Measurements from ENCODE around the gene GALK1. TPM values are rescaled to one million over a fixed set of nuclear protein-coding genes. Genes with fewer than 3 reads are reported as not detected.

GALK1 gene
- total RNA-seq, 2 donors from 2014 or later, result 54.7 to 74.8 TPM

- Mint-ChIP-seq H3K9me3 (no peaks in the 10 kb centered on the region), H3K36me3 (no peaks in the 10 kb centered on the region), H3K27ac (peak overlapping the region in 1 of 2 donors; percentile 61)
- DNase-seq (ENCODE audit: low spot score in 2 of 2) (no peak), ATAC-seq (no peak)
Measured at GRCh38 chr17:75743625-75744206, 21.3 kb downstream of the GALK1 start.

GRCh38 chr17:75742337-75742736 lies 22.7 kb downstream of the GALK1 start:
- ATAC-seq, result no peak
- no peaks in the 10 kb centered on the region for H3K9me3 Mint-ChIP-seq
- H3K36me3 Mint-ChIP-seq, result no peaks in the 10 kb centered on the region
- DNase-seq (ENCODE audit: low spot score in 2 of 2), result no peak
- H3K27ac Mint-ChIP-seq, result no peak overlapping the region

- Mint-ChIP-seq H3K27ac (no peak overlapping the region), H3K9me3 (no peaks in the 10 kb centered on the region), H3K36me3 (no peaks in the 10 kb centered on the region)
- ATAC-seq (no peak), DNase-seq (ENCODE audit: low spot score in 2 of 2) (no peak)
Measured at GRCh38 chr17:75740631-75741077, 24.3 kb downstream of the GALK1 start.

- ATAC-seq (no peak), DNase-seq (ENCODE audit: low spot score in 2 of 2) (no peak)
- no peak overlapping the region for H3K27ac Mint-ChIP-seq
- H3K36me3 Mint-ChIP-seq, result no peaks in the 10 kb centered on the region
- no peaks in the 10 kb centered on the region for H3K9me3 Mint-ChIP-seq
Measured at GRCh38 chr17:75740215-75740614, 24.8 kb downstream of the GALK1 start.

- DNase-seq (ENCODE audit: low spot score in 2 of 2) (no peak), ATAC-seq (no peak)
- H3K9me3 Mint-ChIP-seq, result no peaks in the 10 kb centered on the region
- no peak overlapping the region for H3K27ac Mint-ChIP-seq
- no peaks in the 10 kb centered on the region for H3K36me3 Mint-ChIP-seq
Measured at GRCh38 chr17:75739801-75740200, 25.2 kb downstream of the GALK1 start.

- Mint-ChIP-seq H3K36me3 (no peaks in the 10 kb centered on the region), H3K9me3 (no peaks in the 10 kb centered on the region), H3K27ac (no peak overlapping the region)
- no peak for DNase-seq (ENCODE audit: low spot score in 2 of 2)
- no peak for ATAC-seq
Measured at GRCh38 chr17:75739174-75739573, 25.8 kb downstream of the GALK1 start.

GRCh38 chr17:75738218-75738802 lies 26.7 kb downstream of the GALK1 start:
- H3K27ac Mint-ChIP-seq, result peak overlapping the region in 1 of 2 donors; percentile 80
- H3K9me3 Mint-ChIP-seq, result no peaks in the 10 kb centered on the region
- H3K36me3 Mint-ChIP-seq, result no peaks in the 10 kb centered on the region
- DNase-seq (ENCODE audit: low spot score in 2 of 2) (no peak), ATAC-seq (peak; percentile 77 to 79)

GRCh38 chr17:75737133-75737962 lies 27.6 kb downstream of the GALK1 start:
- DNase-seq (ENCODE audit: low spot score in 2 of 2) (no peak), ATAC-seq (no peak)
- H3K36me3 Mint-ChIP-seq, result no peaks in the 10 kb centered on the region
- H3K27ac Mint-ChIP-seq, result no peak overlapping the region
- H3K9me3 Mint-ChIP-seq, result no peaks in the 10 kb centered on the region

- Mint-ChIP-seq H3K9me3 (no peaks in the 10 kb centered on the region), H3K27ac (no peak overlapping the region), H3K36me3 (no peaks in the 10 kb centered on the region)
- ATAC-seq, result no peak
- DNase-seq (ENCODE audit: low spot score in 2 of 2), result no peak
Measured at GRCh38 chr17:75736173-75736835, 28.7 kb downstream of the GALK1 start.

- ATAC-seq (no peak), DNase-seq (ENCODE audit: low spot score in 2 of 2) (no peak)
- Mint-ChIP-seq H3K36me3 (no peaks in the 10 kb centered on the region), H3K9me3 (no peaks in the 10 kb centered on the region), H3K27ac (peak overlapping the region in 1 of 2 donors; percentile 13)
Measured at GRCh38 chr17:75734674-75735294, 30.2 kb downstream of the GALK1 start.

- ATAC-seq (no peak), DNase-seq (ENCODE audit: low spot score in 2 of 2) (no peak)
- Mint-ChIP-seq H3K36me3 (no peaks in the 10 kb centered on the region), H3K27ac (no peak overlapping the region), H3K9me3 (no peaks in the 10 kb centered on the region)
Measured at GRCh38 chr17:75733471-75733870, 31.5 kb downstream of the GALK1 start.

GRCh38 chr17:75731716-75732498 lies 33.1 kb downstream of the GALK1 start:
- DNase-seq (ENCODE audit: low spot score in 2 of 2) (no peak), ATAC-seq (no peak)
- Mint-ChIP-seq H3K9me3 (no peaks in the 10 kb centered on the region), H3K27ac (no peak overlapping the region), H3K36me3 (no peaks in the 10 kb centered on the region)

GRCh38 chr17:75731086-75731715 lies 33.8 kb downstream of the GALK1 start:
- H3K27ac Mint-ChIP-seq, result no peak overlapping the region
- H3K9me3 Mint-ChIP-seq, result no peaks in the 10 kb centered on the region
- ATAC-seq, result no peak
- H3K36me3 Mint-ChIP-seq, result no peaks in the 10 kb centered on the region
- DNase-seq (ENCODE audit: low spot score in 2 of 2), result no peak

GRCh38 chr17:75730065-75730464 lies 34.9 kb downstream of the GALK1 start:
- no peak for ATAC-seq
- H3K9me3 Mint-ChIP-seq, result no peaks in the 10 kb centered on the region

GRCh38 chr17:75729351-75729750 lies 35.6 kb downstream of the GALK1 start:
- ATAC-seq (peak in 1 of 2 donors; percentile 18), DNase-seq (ENCODE audit: low spot score in 2 of 2) (no peak)
- no peaks in the 10 kb centered on the region for H3K36me3 Mint-ChIP-seq
- H3K27ac Mint-ChIP-seq, result peak overlapping the region in 1 of 2 donors; percentile 49
- no peaks in the 10 kb centered on the region for H3K9me3 Mint-ChIP-seq

More at GRCh38 chr17:75730065-75730464, 34.9 kb downstream of the GALK1 start:
- H3K27ac Mint-ChIP-seq, result no peak overlapping the region
- DNase-seq (ENCODE audit: low spot score in 2 of 2), result no peak
- H3K36me3 Mint-ChIP-seq, result no peaks in the 10 kb centered on the region

GRCh38 chr17:75727391-75727790 lies 37.6 kb downstream of the GALK1 start:
- Mint-ChIP-seq H3K27ac (no peak overlapping the region), H3K9me3 (no peaks in the 10 kb centered on the region)
- ATAC-seq, result no peak

More at GRCh38 chr17:75727391-75727790, 37.6 kb downstream of the GALK1 start:
- DNase-seq (ENCODE audit: low spot score in 2 of 2), result no peak
- H3K36me3 Mint-ChIP-seq, result no peaks in the 10 kb centered on the region

All from activated naive CD4-positive, alpha-beta T cell treated with anti-CD3 and anti-CD28 coated beads, Interleukin-2, amount 50 U/mL, for 72 hours (primary cell).